Activated naive CD8-positive, alpha-beta T cell (primary cell): ENCODE data around the gene FLNC.
A peak's percentile ranks its signal among the peaks of the same experiment; 100 is the strongest.

Experiments
- H3K27ac Mint-ChIP-seq: one replicate; pipeline ENCODE4 v1.8.0; 2021; ENCODE audit warnings: mixed read lengths
- H3K27me3 Mint-ChIP-seq: one replicate; pipeline ENCODE4 v1.8.0; 2021; ENCODE audit warnings: mixed read lengths
- H3K36me3 Mint-ChIP-seq: one replicate; pipeline ENCODE4 v1.8.0; 2021; ENCODE audit warnings: mixed read lengths
- H3K4me1 Mint-ChIP-seq: one replicate; pipeline ENCODE4 v1.8.0; 2021; ENCODE audit warnings: low read depth, mixed read lengths
- H3K4me3 Mint-ChIP-seq: one replicate; pipeline ENCODE4 v1.8.0; 2021; ENCODE audit warnings: mild to moderate bottlenecking, mixed read lengths
- H3K9me3 Mint-ChIP-seq: one replicate; pipeline ENCODE4 v1.8.0; 2021; ENCODE audit warnings: low read depth, mixed read lengths

The FLNC gene

DNA sequence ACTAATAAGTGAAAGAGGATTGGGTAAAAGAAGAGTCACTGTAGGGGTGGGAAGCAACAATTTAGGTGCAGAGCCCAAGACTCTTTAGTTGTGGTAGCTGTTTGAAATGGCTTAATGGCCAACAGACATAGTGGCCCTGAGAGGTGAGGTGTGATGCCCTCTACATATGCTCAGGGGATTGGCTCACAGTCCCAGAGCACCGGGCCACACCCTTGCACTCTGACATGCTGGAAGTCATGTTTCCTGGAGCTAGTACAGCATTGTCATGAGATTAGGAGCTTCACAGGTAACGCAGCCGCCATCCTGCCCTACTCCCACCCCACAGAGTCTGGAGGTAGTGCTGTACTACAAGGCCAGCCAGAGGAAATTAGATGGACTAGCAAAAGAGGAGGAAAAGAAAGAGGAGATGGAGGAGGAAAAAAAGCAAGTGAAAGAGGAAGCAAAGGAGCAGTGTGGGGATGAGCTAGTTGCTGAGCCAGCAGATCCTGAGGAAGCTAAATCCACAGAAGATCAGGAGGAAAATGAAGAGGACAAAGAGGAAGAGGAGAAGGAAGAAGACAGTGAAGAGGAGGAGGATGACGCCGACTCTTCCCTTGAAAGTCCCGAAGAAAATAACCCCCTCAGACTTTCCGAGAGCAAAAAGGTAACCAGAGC, 14.8 kb upstream of the FLNC start:
- Mint-ChIP-seq H3K4me3 (no peak overlapping the region), H3K9me3 (no peaks in the 10 kb centered on the region), H3K27ac (no peak overlapping the region), H3K4me1 (peaks cover 17% of the 10 kb centered on the region), H3K36me3 (no peaks in the 10 kb centered on the region), H3K27me3 (no peaks in the 10 kb centered on the region)

DNA sequence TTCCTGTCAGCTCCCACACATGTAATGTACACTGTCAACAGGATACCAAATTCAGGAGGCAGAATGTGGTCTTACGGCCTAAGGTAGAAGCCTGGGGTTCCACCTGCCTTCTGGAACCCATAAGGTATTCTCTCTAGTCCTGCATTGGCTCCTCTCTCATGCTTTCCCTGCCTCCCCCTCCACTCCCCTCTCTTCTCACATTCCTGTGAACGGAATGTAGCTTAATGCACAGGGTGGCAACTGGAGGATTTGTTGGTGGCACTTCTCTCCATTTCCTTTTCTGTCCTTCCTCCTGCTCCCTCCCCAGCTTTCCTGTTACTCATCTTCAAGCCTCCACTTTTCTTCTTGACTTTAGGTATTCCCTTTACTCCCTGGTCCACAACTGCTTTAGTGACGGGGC, 11.5 kb upstream of the FLNC start:
- Mint-ChIP-seq H3K4me3 (no peak overlapping the region), H3K36me3 (no peaks in the 10 kb centered on the region), H3K4me1 (peaks cover 20% of the 10 kb centered on the region), H3K9me3 (no peaks in the 10 kb centered on the region), H3K27ac (no peak overlapping the region), H3K27me3 (no peaks in the 10 kb centered on the region)

DNA sequence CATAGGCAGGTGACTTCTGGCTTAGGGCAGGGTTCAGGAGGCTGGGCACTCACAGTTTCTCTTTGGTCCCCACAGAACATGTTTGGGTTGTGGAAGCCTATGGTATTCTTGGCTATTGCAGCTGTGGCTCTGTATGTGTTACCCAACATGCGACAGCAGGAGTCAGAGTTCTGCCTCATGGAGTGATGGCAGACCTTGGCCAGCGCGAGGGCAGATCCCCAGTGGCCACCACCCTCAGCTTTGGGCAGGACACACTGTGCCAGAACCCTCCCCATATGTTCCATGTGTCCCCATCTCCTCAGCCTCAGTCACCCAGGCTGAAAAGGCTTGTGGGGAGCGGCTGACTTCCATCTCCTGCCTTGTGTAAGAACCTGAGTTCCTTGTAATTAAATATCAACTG, 8.5 kb upstream of the FLNC start:
- H3K27ac Mint-ChIP-seq, result no peak overlapping the region
- peaks cover 20% of the 10 kb centered on the region for H3K4me1 Mint-ChIP-seq
- no peaks in the 10 kb centered on the region for H3K36me3 Mint-ChIP-seq
- H3K9me3 Mint-ChIP-seq, result no peaks in the 10 kb centered on the region
- H3K4me3 Mint-ChIP-seq, result no peak overlapping the region
- H3K27me3 Mint-ChIP-seq, result peaks cover 4% of the 10 kb centered on the region

DNA sequence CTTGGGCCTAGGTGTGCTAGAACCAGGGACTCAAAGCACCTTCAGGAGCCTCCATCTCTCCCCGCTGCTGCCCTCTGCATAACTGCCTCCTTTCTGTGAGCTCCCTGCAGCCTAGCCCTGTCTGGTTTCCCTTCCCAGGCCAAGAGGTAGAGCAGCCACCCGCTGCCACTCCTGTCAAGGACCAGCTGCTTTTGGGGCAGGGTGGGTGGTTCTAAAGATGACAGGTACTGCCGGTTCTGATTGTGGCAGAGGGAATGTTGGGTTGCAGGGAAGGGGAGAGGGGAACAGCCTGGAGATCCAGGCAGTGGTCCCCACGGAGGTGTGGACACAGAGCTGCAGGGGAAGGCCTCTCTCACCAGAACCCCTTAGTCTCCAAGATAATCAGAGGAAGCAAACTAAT, 3.7 kb upstream of the FLNC start:
- no peaks in the 10 kb centered on the region for H3K36me3 Mint-ChIP-seq
- peaks cover 11% of the 10 kb centered on the region for H3K4me1 Mint-ChIP-seq
- no peak overlapping the region for H3K4me3 Mint-ChIP-seq
- peaks cover 18% of the 10 kb centered on the region for H3K27me3 Mint-ChIP-seq
- H3K27ac Mint-ChIP-seq, result no peak overlapping the region
- H3K9me3 Mint-ChIP-seq, result no peaks in the 10 kb centered on the region

DNA sequence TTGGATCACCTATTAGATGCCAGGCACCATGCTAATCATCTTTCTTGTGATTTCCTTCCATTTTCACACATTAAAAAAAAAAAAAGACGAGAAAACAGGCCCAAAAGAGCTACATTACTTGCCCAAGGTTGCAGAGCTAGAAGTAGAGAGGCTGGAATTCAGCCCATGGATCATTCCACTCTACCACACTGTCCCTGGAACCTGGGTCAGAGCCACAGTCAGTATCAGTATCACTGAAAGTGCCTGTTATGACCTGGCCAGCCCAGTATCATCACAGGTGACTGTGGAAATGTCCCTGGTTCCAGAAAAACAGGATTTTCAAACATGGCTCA, 3.3 kb upstream of the FLNC start:
- Mint-ChIP-seq H3K9me3 (no peaks in the 10 kb centered on the region), H3K27ac (no peak overlapping the region), H3K4me1 (peaks cover 13% of the 10 kb centered on the region), H3K36me3 (no peaks in the 10 kb centered on the region), H3K4me3 (no peak overlapping the region), H3K27me3 (peaks cover 18% of the 10 kb centered on the region)

DNA sequence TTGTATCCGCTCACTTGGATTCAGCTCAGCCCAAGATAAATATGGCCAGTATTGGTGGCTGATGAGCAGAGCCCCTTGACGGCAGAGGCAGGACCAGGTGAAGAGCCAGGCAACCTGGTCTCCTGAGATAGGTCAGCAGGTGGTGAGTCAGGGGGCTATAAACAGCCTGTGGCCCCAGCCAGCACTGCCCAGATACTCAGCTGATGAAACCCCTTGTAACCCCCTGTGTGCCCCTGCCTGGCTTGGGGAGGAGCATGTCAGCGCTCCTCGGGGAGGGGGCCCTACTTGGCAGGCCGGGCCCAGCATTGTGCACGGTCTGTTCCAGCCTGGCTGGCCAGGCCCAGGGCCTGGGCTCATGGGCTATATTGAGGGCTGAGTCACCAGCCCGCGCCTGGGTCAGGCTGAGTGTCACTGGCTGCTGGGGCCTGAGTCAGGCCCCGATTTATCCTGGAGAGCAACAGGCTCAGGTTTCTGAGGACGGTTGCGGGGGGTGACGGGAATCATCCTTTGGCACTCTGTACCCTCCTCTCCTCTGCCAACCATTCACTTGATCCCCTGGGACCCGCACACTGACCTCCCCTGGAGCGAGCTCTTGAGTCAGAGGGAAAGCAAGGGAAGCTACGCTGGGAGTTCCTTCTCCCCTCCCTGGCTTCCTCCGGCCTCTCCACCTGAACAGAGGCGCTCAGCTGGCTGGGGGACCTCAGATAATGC, 2.8 kb upstream of the FLNC start:
- Mint-ChIP-seq H3K36me3 (no peaks in the 10 kb centered on the region), H3K4me3 (no peak overlapping the region), H3K9me3 (no peaks in the 10 kb centered on the region), H3K27ac (no peak overlapping the region), H3K4me1 (peaks cover 13% of the 10 kb centered on the region), H3K27me3 (peaks cover 18% of the 10 kb centered on the region)

DNA sequence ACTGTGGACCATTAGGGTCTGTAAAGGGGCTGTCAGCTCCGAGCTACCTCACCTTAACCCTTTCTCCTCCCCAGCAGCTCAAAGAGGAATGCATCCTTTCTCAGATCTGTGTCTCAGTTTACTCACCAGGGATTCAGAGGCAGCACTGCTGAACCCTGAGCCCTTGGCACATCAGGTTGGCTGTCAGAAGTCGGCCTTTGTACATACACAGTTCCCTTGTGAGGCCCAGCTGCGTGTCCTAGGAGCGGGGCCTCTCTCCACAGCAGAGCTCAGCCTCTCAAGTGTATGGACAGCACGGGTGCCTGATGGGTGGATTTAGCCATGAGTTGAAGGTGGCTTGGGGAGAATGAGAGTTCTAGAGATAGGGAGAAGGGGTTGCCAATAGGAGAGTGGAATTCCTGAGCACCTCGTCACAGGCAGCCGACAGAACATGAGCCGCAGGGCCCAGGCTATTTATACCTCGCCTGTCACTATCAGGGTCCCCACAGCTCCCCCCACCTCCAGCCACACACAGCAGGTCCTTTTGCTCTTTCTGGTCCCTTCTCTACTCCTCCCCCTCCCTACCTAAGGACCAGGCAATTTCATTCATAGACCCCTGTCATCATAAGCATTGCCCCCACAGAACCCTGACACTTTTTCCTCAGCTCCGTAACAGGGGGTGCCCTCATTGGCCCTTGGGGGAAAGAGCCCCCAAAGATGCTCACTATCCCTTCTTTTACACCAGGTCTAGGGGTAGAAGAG, 2.1 kb upstream of the FLNC start:
- Mint-ChIP-seq H3K27ac (no peak overlapping the region), H3K9me3 (no peaks in the 10 kb centered on the region), H3K36me3 (no peaks in the 10 kb centered on the region), H3K4me1 (peaks cover 13% of the 10 kb centered on the region), H3K4me3 (no peak overlapping the region), H3K27me3 (peaks cover 18% of the 10 kb centered on the region)

DNA sequence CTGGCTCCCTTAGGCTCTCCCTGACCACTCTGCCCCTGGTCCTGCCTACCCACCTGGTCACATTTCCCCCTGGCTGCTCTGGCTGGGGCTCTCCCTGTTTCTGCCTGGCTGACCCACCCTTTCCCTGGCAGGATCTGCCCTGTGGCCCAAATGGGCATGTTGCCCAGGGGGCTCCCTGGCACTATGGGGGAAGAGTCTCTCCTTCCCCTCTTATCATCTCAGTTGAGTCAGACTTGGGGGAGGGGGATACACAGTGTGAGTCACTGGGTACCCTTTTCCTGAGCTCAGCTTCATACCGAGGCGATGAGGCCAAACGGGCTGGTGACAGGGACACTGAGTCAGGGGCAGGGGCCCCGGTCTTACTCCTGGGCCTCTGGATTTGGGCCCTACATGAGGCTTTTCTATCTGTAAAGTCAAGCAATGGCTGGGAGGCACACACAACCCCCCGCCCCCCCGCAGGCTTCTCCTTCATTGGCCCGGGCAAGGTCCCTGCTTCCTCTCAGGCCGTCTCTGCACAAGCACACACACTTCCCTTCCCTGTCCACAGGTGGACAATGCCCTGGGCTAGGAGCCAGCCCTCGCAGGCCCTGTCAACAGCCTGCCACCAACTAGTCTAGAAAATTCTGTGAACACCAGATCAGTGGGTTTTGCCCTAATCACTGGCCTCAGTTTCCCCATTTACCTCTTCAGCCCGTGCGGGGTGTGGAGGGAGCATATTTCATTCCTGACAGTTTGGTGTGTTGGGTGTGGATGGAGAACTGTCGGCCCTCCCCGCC, 627 bp upstream of the FLNC start:
- Mint-ChIP-seq H3K36me3 (no peaks in the 10 kb centered on the region), H3K27ac (no peak overlapping the region), H3K4me1 (peaks cover 13% of the 10 kb centered on the region), H3K27me3 (peaks cover 16% of the 10 kb centered on the region), H3K9me3 (no peaks in the 10 kb centered on the region), H3K4me3 (peak overlapping the region; percentile 65)

DNA sequence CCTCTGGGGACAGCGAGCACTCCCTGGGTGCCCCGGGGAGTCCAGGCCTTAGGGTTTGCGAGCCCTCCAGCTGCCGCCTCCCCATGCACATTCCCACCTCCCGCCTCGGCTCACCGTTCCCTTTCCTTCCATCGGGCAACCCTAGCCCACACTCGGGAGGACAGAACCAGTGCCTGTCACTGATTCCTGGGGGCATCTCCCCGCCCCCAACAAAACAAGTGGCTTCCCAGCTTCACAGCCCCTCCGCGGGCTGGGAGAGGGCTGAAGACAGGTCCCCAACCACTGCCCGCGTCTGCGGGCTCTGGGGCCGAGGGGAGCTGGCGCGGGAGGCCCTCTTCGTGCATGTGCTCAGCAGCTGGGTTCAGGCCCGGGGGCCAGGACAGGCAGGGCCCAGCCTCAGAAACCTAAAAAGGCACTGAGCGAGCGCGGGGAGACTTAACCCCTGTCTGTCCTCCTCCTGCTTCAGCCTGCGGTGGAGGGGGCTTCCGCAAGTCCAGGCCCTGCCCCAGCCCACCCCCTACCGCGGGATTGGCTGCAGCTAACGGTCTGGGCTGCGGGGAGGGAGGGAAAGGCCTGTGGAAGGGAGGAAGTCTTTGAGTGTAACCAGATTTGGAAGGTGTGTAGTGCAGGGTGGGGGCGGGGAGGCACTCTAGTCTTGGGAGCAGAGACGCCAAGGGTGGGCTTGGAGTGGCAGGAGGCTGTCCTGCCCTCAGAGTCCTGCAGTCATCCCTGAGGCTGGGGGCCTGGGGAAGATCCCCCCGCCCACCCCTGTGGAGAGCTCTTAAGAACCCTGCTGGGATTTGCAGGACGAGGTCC, 1.2 kb downstream of the FLNC start:
- Mint-ChIP-seq H3K27me3 (peaks cover 16% of the 10 kb centered on the region), H3K4me1 (peaks cover 13% of the 10 kb centered on the region), H3K27ac (no peak overlapping the region), H3K36me3 (no peaks in the 10 kb centered on the region), H3K9me3 (no peaks in the 10 kb centered on the region), H3K4me3 (peak overlapping the region; percentile 62)

DNA sequence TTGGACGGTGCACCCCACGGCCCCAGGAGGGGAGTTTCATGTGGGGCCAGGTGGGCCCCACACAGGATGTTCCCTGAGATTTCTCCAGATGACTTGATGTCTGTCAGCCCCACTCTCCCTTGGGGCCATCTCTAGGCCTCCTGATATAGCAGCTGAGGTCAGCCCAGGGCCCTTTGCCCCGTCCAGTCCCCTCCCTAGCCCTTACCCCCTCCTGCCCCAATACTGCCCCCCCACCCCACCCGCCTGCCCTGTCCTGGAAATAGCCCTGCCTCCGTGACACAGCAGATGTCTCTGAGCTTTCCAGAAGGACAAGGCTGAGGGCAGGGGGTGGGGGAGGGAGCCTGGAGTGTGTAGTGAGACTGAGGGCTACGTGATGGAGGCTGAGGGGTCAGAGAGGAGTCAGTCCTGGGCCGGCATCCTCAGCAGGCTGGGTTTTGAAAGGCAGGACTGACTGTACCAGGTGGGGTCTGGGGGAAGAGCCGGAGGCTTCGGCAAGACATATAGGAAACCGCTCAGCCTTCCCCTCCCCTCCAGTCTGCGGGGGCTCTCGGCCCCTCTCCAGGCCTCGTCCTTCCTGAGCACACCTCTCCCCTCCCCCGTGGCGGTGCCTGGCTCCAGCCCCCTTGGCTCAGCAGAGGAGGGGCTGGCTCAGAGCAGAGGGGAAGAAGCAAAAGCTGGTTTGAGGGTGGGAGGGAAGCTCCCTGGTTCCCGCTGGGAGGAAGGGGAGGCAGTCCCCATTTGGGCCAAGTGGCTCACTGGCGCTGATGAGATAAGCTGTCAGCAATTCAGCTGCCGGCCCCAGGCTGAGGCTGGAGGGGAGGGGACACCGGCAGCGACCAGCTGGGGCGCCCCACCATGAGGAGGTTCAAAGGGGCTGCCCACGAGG, 2.0 kb downstream of the FLNC start:
- Mint-ChIP-seq H3K36me3 (no peaks in the 10 kb centered on the region), H3K4me1 (peaks cover 13% of the 10 kb centered on the region), H3K27me3 (peaks cover 11% of the 10 kb centered on the region), H3K27ac (no peak overlapping the region), H3K4me3 (no peak overlapping the region), H3K9me3 (no peaks in the 10 kb centered on the region)

DNA sequence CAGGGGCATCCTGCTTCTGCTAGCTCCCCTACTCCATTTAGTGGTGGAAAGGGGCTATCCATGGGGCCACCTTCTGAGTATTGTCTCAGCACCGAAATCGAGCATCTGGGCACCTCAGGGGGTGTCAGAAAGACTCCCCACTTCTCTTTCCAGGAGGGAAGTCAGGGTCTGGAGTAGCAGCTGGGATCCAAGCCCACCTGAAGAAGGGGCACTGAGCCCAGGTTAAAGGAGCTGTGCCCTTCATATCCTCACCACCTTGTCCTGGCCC, 2.6 kb downstream of the FLNC start:
- Mint-ChIP-seq H3K9me3 (no peaks in the 10 kb centered on the region), H3K27me3 (peaks cover 9% of the 10 kb centered on the region), H3K4me3 (no peak overlapping the region), H3K36me3 (no peaks in the 10 kb centered on the region), H3K27ac (no peak overlapping the region), H3K4me1 (peaks cover 13% of the 10 kb centered on the region)

DNA sequence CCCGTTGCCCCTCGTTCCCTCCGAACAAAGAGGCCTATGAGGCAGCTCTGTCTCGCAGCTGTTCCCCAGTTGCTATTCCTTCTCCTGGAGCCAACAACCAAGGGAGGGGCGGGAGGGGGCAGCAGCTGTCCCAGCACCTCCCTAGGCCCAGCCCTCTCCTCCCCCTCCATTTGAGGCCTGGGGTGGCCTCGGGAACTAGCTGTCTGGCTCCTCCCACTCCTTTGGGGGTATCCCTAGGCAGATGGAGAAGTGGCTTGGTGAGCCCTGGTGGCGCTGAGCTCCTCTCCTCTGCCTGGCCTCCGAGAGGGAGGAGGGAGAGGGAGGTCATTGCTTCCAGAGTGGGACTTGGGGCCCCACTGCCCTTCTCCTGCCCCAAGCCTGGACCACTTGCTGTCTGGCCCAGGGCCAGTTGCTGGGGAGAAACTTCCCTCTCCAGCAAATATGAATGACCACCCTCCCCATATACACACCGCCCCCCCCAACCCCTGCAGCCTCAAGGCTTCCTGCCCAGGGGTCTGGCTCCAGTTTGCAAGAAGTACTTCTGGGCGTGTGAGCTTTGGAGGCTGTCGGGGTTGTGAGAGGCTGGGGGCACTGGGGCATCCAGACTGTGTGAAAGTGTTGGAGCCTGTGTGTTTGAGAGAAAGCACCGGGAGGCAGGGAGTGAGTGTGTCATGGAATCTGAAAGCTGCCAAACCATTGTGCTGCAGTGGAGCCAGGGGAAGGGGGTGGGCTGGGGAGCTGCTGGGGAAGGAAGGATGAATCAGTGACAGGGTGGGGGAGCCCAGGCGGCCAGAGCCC, 3.1 kb downstream of the FLNC start:
- Mint-ChIP-seq H3K36me3 (no peaks in the 10 kb centered on the region), H3K4me3 (no peak overlapping the region), H3K4me1 (peaks cover 13% of the 10 kb centered on the region), H3K27ac (no peak overlapping the region), H3K9me3 (no peaks in the 10 kb centered on the region), H3K27me3 (peaks cover 6% of the 10 kb centered on the region)

DNA sequence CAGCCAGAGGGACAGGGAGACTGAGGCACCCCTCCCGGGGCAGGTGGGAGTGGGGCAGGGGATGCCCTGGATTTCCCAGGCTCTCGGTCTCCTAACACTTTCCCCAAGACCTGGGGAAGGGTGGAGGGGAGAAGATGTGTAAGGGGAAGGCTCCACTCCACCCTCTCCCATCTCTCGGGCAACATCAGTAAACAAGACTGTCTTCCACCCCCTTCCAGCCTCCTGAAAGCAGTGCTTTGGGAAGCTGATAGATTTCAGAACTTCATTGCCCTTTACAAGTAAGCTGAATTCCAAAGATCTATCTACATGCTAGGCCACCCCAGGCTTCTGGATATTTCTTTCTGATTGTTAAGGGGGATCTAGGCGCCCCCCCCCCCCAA, 3.7 kb downstream of the FLNC start:
- Mint-ChIP-seq H3K27me3 (peaks cover 3% of the 10 kb centered on the region), H3K4me1 (peaks cover 13% of the 10 kb centered on the region), H3K4me3 (no peak overlapping the region), H3K36me3 (no peaks in the 10 kb centered on the region), H3K9me3 (no peaks in the 10 kb centered on the region), H3K27ac (no peak overlapping the region)
